ENCODE results near the gene ORAI2. TPM values are rescaled to one million over a fixed set of nuclear protein-coding genes. Genes with fewer than 3 reads are reported as not detected.

Gene ORAI2
- polyA plus RNA-seq, 1 donor from 2014 or later, result 36.3 TPM

- H3K27ac ChIP-seq (ENCODE audit: low read length), result no peak overlapping the region
- no peak overlapping the region for H3K9ac ChIP-seq (ENCODE audit: low read length)
- H4K20me1 ChIP-seq (ENCODE audit: insufficient read depth), result no peaks in the 10 kb centered on the region
- H3K4me2 ChIP-seq (ENCODE audit: low read length), result no peak overlapping the region
- no peak overlapping the region for H3K4me3 ChIP-seq (ENCODE audit: low read length)
- no peak overlapping the region for H2AFZ ChIP-seq (ENCODE audit: low read depth, low read length)
- H3F3A ChIP-seq (ENCODE audit: insufficient read depth, low read length, poor library complexity, severe bottlenecking), result no peaks in the 10 kb centered on the region
- no peaks in the 10 kb centered on the region for H3K79me2 ChIP-seq (replicated peaks; ENCODE audit: insufficient read depth, low read length)
- no peaks in the 10 kb centered on the region for H3K9me2 ChIP-seq (ENCODE audit: insufficient read depth, low read length)
- TF ChIP-seq RAD21 (conservative IDR thresholded peaks at IDR 0.05) (no peak), REST (IDR thresholded peaks at IDR 0.05; ENCODE audit: borderline replicate concordance) (no peak), SMC3 (conservative IDR thresholded peaks at IDR 0.05; ENCODE audit: poor library complexity) (no peak), CTCF (IDR thresholded peaks at IDR 0.05; ENCODE audit: poor library complexity, severe bottlenecking) (no peak)
- H3K27me3 ChIP-seq (ENCODE audit: insufficient read depth, low read depth, low read length), result no peaks in the 10 kb centered on the region
- no peaks in the 10 kb centered on the region for H3K9me3 ChIP-seq (ENCODE audit: low read length)
- H3K36me3 ChIP-seq (ENCODE audit: insufficient read depth, low read length), result no peaks in the 10 kb centered on the region
These were observed 22.2 kb downstream of the ORAI2 start for GRCh38 chr7:102455596-102455995.

GRCh38 chr7:102456327-102456726 lies 23.0 kb downstream of the ORAI2 start:
- no peak overlapping the region for H2AFZ ChIP-seq (ENCODE audit: low read depth, low read length)
- no peaks in the 10 kb centered on the region for H3K79me2 ChIP-seq (replicated peaks; ENCODE audit: insufficient read depth, low read length)
- no peak overlapping the region for H3K9ac ChIP-seq (ENCODE audit: low read length)
- no peak overlapping the region for H3K4me2 ChIP-seq (ENCODE audit: low read length)
- no peaks in the 10 kb centered on the region for H3F3A ChIP-seq (ENCODE audit: insufficient read depth, low read length, poor library complexity, severe bottlenecking)
- H4K20me1 ChIP-seq (ENCODE audit: insufficient read depth), result no peaks in the 10 kb centered on the region
- no peak overlapping the region for H3K4me3 ChIP-seq (ENCODE audit: low read length)
- TF ChIP-seq POLR2AphosphoS5 (IDR thresholded peaks at IDR 0.05), result no peak
- no peak for TF ChIP-seq RAD21 (conservative IDR thresholded peaks at IDR 0.05)
- no peak for TF ChIP-seq CTCF (IDR thresholded peaks at IDR 0.05; ENCODE audit: poor library complexity, severe bottlenecking)
- TF ChIP-seq EZH2 (IDR thresholded peaks at IDR 0.05; ENCODE audit: borderline replicate concordance, insufficient read depth, low read length, poor library complexity, severe bottlenecking), result no peak
- no peak for TF ChIP-seq TAF1 (IDR thresholded peaks at IDR 0.05; ENCODE audit: low read depth)
- TF ChIP-seq SMC3 (conservative IDR thresholded peaks at IDR 0.05; ENCODE audit: poor library complexity), result no peak
- H3K9me3 ChIP-seq (ENCODE audit: low read length), result no peaks in the 10 kb centered on the region
- no peaks in the 10 kb centered on the region for H3K27me3 ChIP-seq (ENCODE audit: insufficient read depth, low read depth, low read length)
- H3K36me3 ChIP-seq (ENCODE audit: insufficient read depth, low read length), result no peaks in the 10 kb centered on the region
- no peak overlapping the region for H3K27ac ChIP-seq (ENCODE audit: low read length)
- H3K9me2 ChIP-seq (ENCODE audit: insufficient read depth, low read length), result no peaks in the 10 kb centered on the region
